Effector memory CD8-positive, alpha-beta T cell (primary cell): ENCODE measurements around the gene PCDHGA1.

Experiments
- ATAC-seq: fragments of 150-1000 bp; cut with Tn5 transposase; replicated peaks from 2 replicates; pipeline ENCODE4 v1.10.0; 2021; ENCODE audit warnings: mild to moderate bottlenecking, moderate library complexity
- DNase-seq, 3 experiments: peaks; one replicate each; pipeline ENCODE4 v3.0.0; 2021
- H3K27ac Mint-ChIP-seq, 2 donors: one replicate each; pipeline ENCODE4 v1.8.0; 2022; ENCODE audit warnings: mild to moderate bottlenecking in 2 of 2, mixed read lengths in 2 of 2, moderate library complexity in 2 of 2
- H3K27me3 Mint-ChIP-seq, 2 donors: one replicate each; pipeline ENCODE4 v1.8.0; 2022; ENCODE audit warnings: mixed read lengths in 2 of 2
- H3K36me3 Mint-ChIP-seq: one replicate; pipeline ENCODE4 v1.8.0; 2022; ENCODE audit warnings: mild to moderate bottlenecking, moderate library complexity, mixed read lengths; ENCODE audit not compliant: insufficient read depth
- H3K4me1 Mint-ChIP-seq, 2 donors: one replicate each; pipeline ENCODE4 v1.8.0; 2022; ENCODE audit warnings: low read depth in 2 of 2, mixed read lengths in 2 of 2
- H3K4me3 Mint-ChIP-seq, 2 donors: one replicate each; pipeline ENCODE4 v1.8.0; 2022; ENCODE audit warnings: mild to moderate bottlenecking in 2 of 2, mixed read lengths in 2 of 2, moderate library complexity in 2 of 2
- H3K9me3 Mint-ChIP-seq, 2 donors: one replicate each; pipeline ENCODE4 v1.8.0; 2022; ENCODE audit warnings: mixed read lengths in 2 of 2

The PCDHGA1 gene

GRCh38 chr5:141493500-141494422 lies 163.4 kb downstream of the PCDHGA1 start:
- DNase-seq (no peak), ATAC-seq (no peak)
- Mint-ChIP-seq H3K4me3 (no peak overlapping the region), H3K4me1 (peaks cover 6 to 12% of the 10 kb centered on the region in 2 donors), H3K9me3 (no peaks in the 10 kb centered on the region), H3K27me3 (peaks cover 52 to 95% of the 10 kb centered on the region in 2 donors), H3K27ac (no peak overlapping the region), H3K36me3 (no peaks in the 10 kb centered on the region)

GRCh38 chr5:141494761-141495452 lies 164.6 kb downstream of the PCDHGA1 start:
- H3K9me3 Mint-ChIP-seq: no peaks in the 10 kb centered on the region
- H3K36me3 Mint-ChIP-seq: peaks cover 4% of the 10 kb centered on the region
- H3K27me3 Mint-ChIP-seq: peaks cover 42 to 84% of the 10 kb centered on the region in 2 donors
- DNase-seq: no peak
- no peak for ATAC-seq
- H3K4me3 Mint-ChIP-seq: peak overlapping the region in 1 of 2 donors; percentile 4
- H3K4me1 Mint-ChIP-seq: peaks cover 6 to 10% of the 10 kb centered on the region in 2 donors
- H3K27ac Mint-ChIP-seq: no peak overlapping the region

- H3K9me3 Mint-ChIP-seq: no peaks in the 10 kb centered on the region
- no peak for ATAC-seq
- DNase-seq: no peak
- peaks cover 38 to 79% of the 10 kb centered on the region in 2 donors for H3K27me3 Mint-ChIP-seq
- H3K4me3 Mint-ChIP-seq: peak overlapping the region in 1 of 2 donors; percentile 4
- peaks cover 6 to 10% of the 10 kb centered on the region in 2 donors for H3K4me1 Mint-ChIP-seq
- H3K27ac Mint-ChIP-seq: no peak overlapping the region
- peaks cover 4% of the 10 kb centered on the region for H3K36me3 Mint-ChIP-seq
Measured at GRCh38 chr5:141495453-141495811, 165.1 kb downstream of the PCDHGA1 start.

GRCh38 chr5:141496038-141496437 lies 165.7 kb downstream of the PCDHGA1 start:
- no peak for ATAC-seq
- Mint-ChIP-seq H3K27me3 (peaks cover 32 to 75% of the 10 kb centered on the region in 2 donors), H3K27ac (no peak overlapping the region), H3K9me3 (no peaks in the 10 kb centered on the region), H3K36me3 (peaks cover 4% of the 10 kb centered on the region), H3K4me3 (no peak overlapping the region), H3K4me1 (peaks cover 6 to 10% of the 10 kb centered on the region in 2 donors)
- no peak for DNase-seq

- no peak for DNase-seq
- peaks cover 4% of the 10 kb centered on the region for H3K36me3 Mint-ChIP-seq
- H3K4me3 Mint-ChIP-seq: no peak overlapping the region
- ATAC-seq: no peak
- H3K27ac Mint-ChIP-seq: no peak overlapping the region
- peaks cover 16 to 44% of the 10 kb centered on the region in 2 donors for H3K27me3 Mint-ChIP-seq
- H3K9me3 Mint-ChIP-seq: no peaks in the 10 kb centered on the region
- no peaks in the 10 kb centered on the region for H3K4me1 Mint-ChIP-seq
Measured at GRCh38 chr5:141501761-141502160, 171.4 kb downstream of the PCDHGA1 start.

- H3K9me3 Mint-ChIP-seq: no peaks in the 10 kb centered on the region
- no peak overlapping the region for H3K27ac Mint-ChIP-seq
- peaks cover 8 to 26% of the 10 kb centered on the region in 2 donors for H3K27me3 Mint-ChIP-seq
- DNase-seq (no peak), ATAC-seq (no peak)
- peaks cover 4% of the 10 kb centered on the region for H3K36me3 Mint-ChIP-seq
- no peaks in the 10 kb centered on the region for H3K4me1 Mint-ChIP-seq
- H3K4me3 Mint-ChIP-seq: no peak overlapping the region
Measured at GRCh38 chr5:141503681-141504080, 173.4 kb downstream of the PCDHGA1 start.

- DNase-seq (no peak), ATAC-seq (no peak)
- Mint-ChIP-seq H3K4me3 (no peak overlapping the region), H3K27ac (no peak overlapping the region), H3K9me3 (no peaks in the 10 kb centered on the region), H3K36me3 (peaks cover under 1% of the 10 kb centered on the region), H3K4me1 (no peaks in the 10 kb centered on the region), H3K27me3 (peaks cover 8 to 24% of the 10 kb centered on the region in 2 donors)
Measured at GRCh38 chr5:141504216-141504615, 173.9 kb downstream of the PCDHGA1 start.

GRCh38 chr5:141506381-141507155 lies 176.3 kb downstream of the PCDHGA1 start:
- Mint-ChIP-seq H3K36me3 (peaks cover 2% of the 10 kb centered on the region), H3K27ac (no peak overlapping the region), H3K4me1 (no peaks in the 10 kb centered on the region), H3K9me3 (no peaks in the 10 kb centered on the region), H3K4me3 (no peak overlapping the region), H3K27me3 (peaks cover 5 to 17% of the 10 kb centered on the region in 2 donors)
- no peak for ATAC-seq
- DNase-seq: no peak

- Mint-ChIP-seq H3K36me3 (peaks cover 9% of the 10 kb centered on the region), H3K4me3 (no peak overlapping the region), H3K4me1 (peaks cover 3% of the 10 kb centered on the region in 2 donors), H3K27ac (peak overlapping the region in 1 of 2 donors; percentile 46), H3K9me3 (no peaks in the 10 kb centered on the region), H3K27me3 (peaks cover 0 to 10% of the 10 kb centered on the region in 2 donors)
- DNase-seq (no peak), ATAC-seq (no peak)
Measured at GRCh38 chr5:141507387-141508091, 177.2 kb downstream of the PCDHGA1 start.

- Mint-ChIP-seq H3K4me1 (peaks cover 10 to 12% of the 10 kb centered on the region in 2 donors), H3K27ac (peak overlapping the region in 1 of 2 donors; percentile 28), H3K27me3 (peaks cover 0 to 10% of the 10 kb centered on the region in 2 donors), H3K36me3 (peaks cover 18% of the 10 kb centered on the region), H3K4me3 (no peak overlapping the region), H3K9me3 (no peaks in the 10 kb centered on the region)
- no peak for DNase-seq
- no peak for ATAC-seq
Measured at GRCh38 chr5:141508440-141508797, 178.1 kb downstream of the PCDHGA1 start.

GRCh38 chr5:141508798-141509611 lies 178.7 kb downstream of the PCDHGA1 start:
- Mint-ChIP-seq H3K27me3 (peaks cover 0 to 10% of the 10 kb centered on the region in 2 donors), H3K36me3 (peaks cover 24% of the 10 kb centered on the region), H3K27ac (peak overlapping the region in 1 of 2 donors; percentile 28), H3K9me3 (no peaks in the 10 kb centered on the region), H3K4me3 (no peak overlapping the region), H3K4me1 (peaks cover 15 to 17% of the 10 kb centered on the region in 2 donors)
- ATAC-seq (no peak), DNase-seq (no peak)

GRCh38 chr5:141510160-141510559 lies 179.8 kb downstream of the PCDHGA1 start:
- DNase-seq (no peak), ATAC-seq (no peak)
- Mint-ChIP-seq H3K9me3 (no peaks in the 10 kb centered on the region), H3K27me3 (peaks cover 0 to 3% of the 10 kb centered on the region in 2 donors), H3K27ac (no peak overlapping the region), H3K4me3 (no peak overlapping the region), H3K4me1 (peaks cover 22 to 24% of the 10 kb centered on the region in 2 donors), H3K36me3 (peaks cover 27% of the 10 kb centered on the region)
